T47D (cell line): ENCODE measurements around the gene NHLRC2.
"Not testable (repeated sequence)": the region's sequence is repeated elsewhere in the genome, so short reads cannot be mapped to it uniquely, and the experiment has no call there.

Experiments used
- DNase-seq, 2 experiments: peaks; one replicate each; pipeline versions ENCODE4 v3.0.0 to v3.0.0-alpha.2; 2011 to 2012; ENCODE audit warnings: low read depth in 1 of 2, low spot score in 1 of 2
- JUND ChIP-seq: IDR thresholded peaks from 2 replicates; pipeline ENCODE4 v1.6.1; 2012; ENCODE audit warnings: low read depth
- in situ Hi-C: cut with HindIII; loops from 2 replicates; pipeline ENCODE4 v1.10.0; 2016; ENCODE audit warnings: low sequenced_read_pairs, low pct_unique_long_range_greater_than_20kb

The NHLRC2 gene

GRCh38 chr10:113937756-113938155 lies 83.3 kb downstream of the NHLRC2 start:
- in situ Hi-C loops, result no loop called here
- no peak for TF ChIP-seq JUND
- no peak for DNase-seq

- DNase-seq, result no peak
- no peak for TF ChIP-seq JUND
- in situ Hi-C loops, result no loop called here
Measured at GRCh38 chr10:113939212-113939860, 84.9 kb downstream of the NHLRC2 start.

- DNase-seq, result no peak
- no peak for TF ChIP-seq JUND
- in situ Hi-C loops, result no loop called here
Measured at GRCh38 chr10:113941140-113941539, 86.7 kb downstream of the NHLRC2 start.

- in situ Hi-C loops, DNase-seq: not testable (repeated sequence)
Measured at GRCh38 chr10:113943196-113943595, 88.7 kb downstream of the NHLRC2 start.

GRCh38 chr10:113945075-113945686 lies 90.7 kb downstream of the NHLRC2 start:
- TF ChIP-seq JUND, result no peak
- in situ Hi-C loops, result no loop called here
- DNase-seq, result peak in 1 of 2 experiments; percentile 54

GRCh38 chr10:113945687-113946085 lies 91.2 kb downstream of the NHLRC2 start:
- in situ Hi-C loops, result no loop called here
- no peak for DNase-seq
- no peak for TF ChIP-seq JUND

- in situ Hi-C loops, result no loop called here
- DNase-seq, result no peak
Measured at GRCh38 chr10:113947184-113948041, 93.0 kb downstream of the NHLRC2 start.

GRCh38 chr10:113948048-113948447 lies 93.6 kb downstream of the NHLRC2 start:
- DNase-seq, result no peak
- in situ Hi-C loops, result no loop called here
- no peak for TF ChIP-seq JUND

More at GRCh38 chr10:113947184-113948041, 93.0 kb downstream of the NHLRC2 start:
- no peak for TF ChIP-seq JUND

- in situ Hi-C loops, result no loop called here
- no peak for TF ChIP-seq JUND
- no peak for DNase-seq
Measured at GRCh38 chr10:113950268-113950667, 95.8 kb downstream of the NHLRC2 start.

- no peak for DNase-seq
- in situ Hi-C loops, result no loop called here
Measured at GRCh38 chr10:113953505-113954272, 99.2 kb downstream of the NHLRC2 start.

GRCh38 chr10:113954409-113954808 lies 99.9 kb downstream of the NHLRC2 start:
- TF ChIP-seq JUND, result no peak
- in situ Hi-C loops, result no loop called here

More at GRCh38 chr10:113953505-113954272, 99.2 kb downstream of the NHLRC2 start:
- TF ChIP-seq JUND, result no peak

GRCh38 chr10:113957013-113957412 lies 102.6 kb downstream of the NHLRC2 start:
- DNase-seq, result peak in 1 of 2 experiments; percentile 67
- in situ Hi-C loops, result no loop called here
- no peak for TF ChIP-seq JUND

More at GRCh38 chr10:113954409-113954808, 99.9 kb downstream of the NHLRC2 start:
- DNase-seq, result no peak
